Activated CD4-positive, alpha-beta T cell treated with anti-CD3 and anti-CD28 coated beads, Interleukin-2, amount 50 U/mL, for 48 hours (primary cell): ENCODE results near the gene CAVIN2.

ENCODE experiments used
- DNase-seq, 2 experiments: peaks; one replicate each; pipeline ENCODE4 v3.0.0-alpha.2; 2020

Gene CAVIN2

DNA sequence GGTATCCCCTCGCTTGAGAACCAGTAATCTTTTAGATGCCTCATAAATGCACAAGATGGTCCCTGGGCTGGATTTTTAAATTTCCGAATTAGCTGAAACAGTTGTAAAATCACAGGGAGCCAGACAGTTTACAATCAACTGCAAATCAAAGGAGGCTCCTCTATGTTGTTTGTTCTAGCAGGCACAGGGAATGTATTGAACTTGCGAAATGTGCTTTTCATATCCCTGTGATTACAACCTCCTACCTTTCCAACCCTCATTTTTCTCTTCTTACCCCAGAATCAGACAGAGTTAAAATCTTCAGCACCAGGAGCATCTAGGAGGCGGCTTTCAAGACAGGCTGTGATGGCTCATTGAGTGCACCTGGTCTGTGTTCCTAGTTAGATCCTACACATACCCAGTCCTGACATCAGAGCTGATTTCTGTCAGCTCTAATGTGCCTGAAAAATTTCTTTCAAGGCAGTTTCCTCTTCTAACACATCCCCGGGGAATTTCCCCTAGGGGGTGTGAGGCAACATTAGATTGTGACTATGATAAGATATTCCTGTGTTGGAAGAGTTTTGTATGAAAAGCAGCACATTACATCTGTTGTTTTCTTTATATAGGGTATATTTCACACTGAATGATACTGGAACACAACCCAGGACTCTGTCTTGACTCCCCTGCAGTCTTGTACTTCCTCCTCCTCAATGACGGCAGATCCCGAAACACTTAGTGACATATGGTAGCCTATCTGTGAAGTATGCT is 17.9 kb upstream of the CAVIN2 start:
- DNase-seq, result no peak

DNA sequence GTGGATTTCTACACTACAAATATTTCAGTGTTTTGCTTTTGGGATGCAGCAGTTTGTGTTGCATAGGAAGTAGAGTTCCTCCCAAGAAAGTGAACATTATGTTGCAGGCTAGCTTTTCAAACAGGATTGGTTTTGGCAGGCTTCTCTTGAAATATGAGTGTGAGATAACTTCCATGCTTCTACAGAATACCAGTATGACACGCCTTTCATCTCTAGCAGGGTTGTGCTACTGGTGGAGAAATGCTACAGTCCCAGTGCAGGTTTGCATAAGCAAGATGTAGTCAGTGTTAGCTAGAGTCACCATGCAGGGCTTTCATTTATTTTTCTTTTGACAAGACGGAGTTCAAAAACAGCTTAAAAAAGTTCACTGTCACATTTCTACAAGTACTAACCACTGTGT is 17.1 kb upstream of the CAVIN2 start:
- no peak for DNase-seq

DNA sequence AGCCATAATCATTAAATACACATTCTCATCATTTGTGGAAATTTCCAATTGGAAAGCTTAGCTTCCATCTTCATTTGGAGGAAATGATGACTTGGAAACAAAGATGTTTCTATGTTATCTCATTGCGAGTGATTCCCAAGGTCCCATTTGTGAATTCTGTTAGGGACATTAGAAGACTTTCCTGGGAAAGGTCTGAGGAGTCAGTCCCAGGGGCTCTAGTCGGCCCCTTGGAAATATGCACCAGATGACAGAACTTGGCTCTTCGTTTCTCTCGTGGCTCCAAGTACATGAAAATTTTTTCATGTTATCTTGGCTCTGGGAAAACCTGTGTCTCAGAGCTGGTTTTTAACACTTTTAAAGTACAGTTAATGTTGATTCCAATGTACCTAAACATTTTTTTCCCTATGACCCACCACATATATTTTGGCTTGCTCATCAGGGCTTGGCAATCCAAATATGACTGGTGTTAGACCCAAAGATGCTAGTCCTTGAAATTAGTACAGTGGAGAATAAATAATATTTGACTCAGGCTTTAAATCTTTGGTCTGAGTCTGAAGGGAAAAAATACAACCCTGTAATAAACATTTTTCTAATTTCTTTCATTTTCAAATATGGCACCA is 15.4 kb upstream of the CAVIN2 start:
- no peak for DNase-seq

DNA sequence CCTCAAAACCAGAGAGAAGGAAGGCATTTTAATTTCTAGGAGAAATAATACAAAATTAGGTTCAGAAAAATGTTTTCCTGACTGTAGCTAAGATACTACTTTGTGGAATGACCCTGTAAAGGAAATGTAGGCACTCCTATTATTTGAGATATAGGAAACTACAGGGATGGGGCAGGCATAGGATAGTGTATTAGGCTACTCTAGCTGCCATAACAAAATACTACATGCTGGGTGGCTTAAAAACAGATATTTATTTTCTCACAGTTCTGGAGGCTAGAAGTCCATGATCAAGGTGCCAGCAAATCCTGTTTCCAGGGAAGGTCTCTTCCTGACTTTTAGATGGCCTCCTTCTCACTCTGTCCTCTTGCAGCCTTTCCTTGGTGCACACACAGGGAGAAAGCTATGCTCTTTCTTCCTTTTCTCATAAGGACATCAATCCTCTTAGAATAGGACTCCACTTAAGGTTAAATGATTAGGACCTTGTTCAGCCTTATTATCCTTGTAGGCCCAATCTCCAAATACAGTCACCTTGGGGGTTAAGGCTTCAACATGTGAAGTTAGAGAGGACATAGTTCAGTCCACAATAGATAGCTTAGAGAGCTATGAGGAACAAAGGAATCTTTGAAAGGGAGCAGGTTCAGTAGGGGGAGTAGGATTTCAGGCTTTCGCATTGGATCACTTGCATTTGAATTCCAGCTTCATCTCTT is 14.0 kb upstream of the CAVIN2 start:
- DNase-seq, result no peak

DNA sequence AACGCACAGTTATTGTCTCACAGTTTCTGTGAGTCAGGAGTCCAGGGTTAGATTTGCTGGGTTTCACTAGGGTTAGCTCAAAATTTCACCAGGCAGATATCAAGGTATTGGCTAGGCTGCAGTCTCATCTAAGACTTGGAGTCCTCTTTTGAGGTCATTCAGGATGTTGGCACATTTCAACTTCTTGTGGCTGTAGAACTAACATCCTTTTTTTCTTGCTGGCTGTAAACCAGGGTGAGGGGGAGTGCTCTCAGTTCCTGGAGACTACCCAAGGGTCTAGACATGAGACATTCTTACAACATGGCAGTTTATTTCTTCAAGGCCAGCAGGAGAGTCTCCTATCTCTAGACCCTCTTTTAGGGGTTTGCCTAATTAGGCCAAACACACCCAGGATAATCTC is 12.8 kb upstream of the CAVIN2 start:
- DNase-seq, result no peak

DNA sequence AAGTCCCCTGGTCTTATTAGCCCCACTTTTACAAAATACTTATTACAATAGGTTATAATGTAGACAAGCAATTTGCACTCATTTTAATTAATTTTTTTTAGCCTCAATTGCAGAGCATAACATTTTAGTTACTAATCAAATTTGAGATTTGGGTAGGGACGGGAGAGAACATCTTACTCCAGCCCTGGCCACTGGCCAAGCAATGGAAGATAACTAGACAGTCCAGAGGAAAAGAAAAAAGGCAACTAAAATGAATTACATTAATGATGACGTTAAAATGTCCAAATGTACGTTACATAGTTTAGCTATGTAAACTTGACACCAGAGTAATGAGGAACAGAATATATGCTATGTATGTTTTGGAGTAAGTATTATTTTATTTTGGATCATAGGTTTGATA is 11.0 kb upstream of the CAVIN2 start:
- DNase-seq, result no peak

DNA sequence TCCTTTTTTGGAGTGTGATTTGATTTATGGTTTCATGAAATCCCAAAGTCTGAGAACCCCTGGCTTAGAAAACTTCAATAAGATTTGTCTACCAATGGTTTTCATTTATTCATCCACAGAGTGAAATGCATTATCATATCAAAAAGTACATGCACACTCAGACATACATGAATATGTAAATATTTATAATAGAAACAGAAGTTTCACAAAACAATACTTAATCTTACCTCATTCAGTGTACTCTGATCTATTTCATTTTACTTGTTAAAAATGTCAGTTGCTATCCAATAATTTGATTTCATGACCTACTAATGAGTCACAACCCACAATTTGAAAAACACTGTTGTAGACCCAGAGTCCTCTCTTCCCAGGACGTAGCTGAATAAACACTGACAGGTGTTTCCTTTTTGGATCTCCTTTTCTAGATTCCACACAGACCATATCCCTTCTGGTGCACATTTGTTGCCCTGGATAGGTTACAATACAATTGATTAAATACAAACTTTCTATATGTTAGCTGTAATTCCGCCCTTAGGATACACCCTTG is 10.4 kb upstream of the CAVIN2 start:
- DNase-seq, result no peak

DNA sequence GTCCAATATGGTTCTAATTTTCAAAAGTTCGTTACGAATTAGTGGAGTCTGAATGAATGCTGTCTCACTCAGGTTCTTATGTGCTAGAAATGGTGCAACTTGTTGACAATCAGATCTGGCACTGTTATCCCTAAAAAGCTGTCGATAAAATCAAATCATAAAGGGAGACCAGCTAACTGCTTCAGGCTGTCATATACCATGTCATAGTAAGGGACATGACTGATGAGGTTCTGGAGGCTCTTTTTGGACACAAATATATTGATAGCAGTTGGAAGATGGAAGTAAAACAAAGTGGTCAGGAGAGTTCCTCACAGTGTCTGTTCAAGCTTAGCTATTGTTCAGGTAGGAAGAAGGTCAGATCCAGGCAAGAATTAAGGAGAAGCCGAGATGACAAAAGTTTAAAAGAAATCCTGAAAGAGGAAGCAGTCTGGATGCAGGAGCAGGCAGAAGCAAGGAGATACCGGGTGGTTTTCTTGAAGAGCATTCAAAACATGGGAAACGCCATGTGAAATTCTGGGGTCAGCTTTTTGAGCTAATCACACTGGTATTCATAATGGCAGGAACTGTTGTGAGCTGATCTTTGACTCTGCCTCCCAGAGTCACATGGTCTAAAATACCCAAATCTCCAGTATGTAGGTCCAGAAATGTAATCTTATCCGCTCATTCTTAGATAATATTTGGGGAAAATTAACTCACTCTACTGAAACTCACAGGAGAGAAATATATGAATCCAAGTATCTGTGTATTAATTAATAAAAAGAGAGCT is 9.4 kb upstream of the CAVIN2 start:
- no peak for DNase-seq

DNA sequence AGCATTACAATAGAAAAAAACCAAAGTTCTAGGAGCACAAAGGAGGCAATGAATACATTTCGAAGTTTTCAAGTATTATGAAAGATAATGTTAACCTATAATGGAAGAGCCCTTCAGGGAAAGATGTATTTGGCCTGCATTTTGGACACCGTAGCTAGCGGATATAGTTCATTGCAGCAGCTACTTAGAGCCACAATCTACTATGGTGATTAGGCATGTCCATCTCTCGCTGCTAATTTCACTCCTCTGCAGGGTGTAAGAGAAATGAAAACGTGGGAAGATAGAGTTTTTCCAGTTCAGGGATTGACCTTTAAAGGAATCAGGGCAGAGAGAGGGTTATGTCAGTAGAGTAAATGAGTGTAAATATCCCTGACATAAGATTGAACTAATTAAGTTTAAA is 8.5 kb upstream of the CAVIN2 start:
- no peak for DNase-seq

DNA sequence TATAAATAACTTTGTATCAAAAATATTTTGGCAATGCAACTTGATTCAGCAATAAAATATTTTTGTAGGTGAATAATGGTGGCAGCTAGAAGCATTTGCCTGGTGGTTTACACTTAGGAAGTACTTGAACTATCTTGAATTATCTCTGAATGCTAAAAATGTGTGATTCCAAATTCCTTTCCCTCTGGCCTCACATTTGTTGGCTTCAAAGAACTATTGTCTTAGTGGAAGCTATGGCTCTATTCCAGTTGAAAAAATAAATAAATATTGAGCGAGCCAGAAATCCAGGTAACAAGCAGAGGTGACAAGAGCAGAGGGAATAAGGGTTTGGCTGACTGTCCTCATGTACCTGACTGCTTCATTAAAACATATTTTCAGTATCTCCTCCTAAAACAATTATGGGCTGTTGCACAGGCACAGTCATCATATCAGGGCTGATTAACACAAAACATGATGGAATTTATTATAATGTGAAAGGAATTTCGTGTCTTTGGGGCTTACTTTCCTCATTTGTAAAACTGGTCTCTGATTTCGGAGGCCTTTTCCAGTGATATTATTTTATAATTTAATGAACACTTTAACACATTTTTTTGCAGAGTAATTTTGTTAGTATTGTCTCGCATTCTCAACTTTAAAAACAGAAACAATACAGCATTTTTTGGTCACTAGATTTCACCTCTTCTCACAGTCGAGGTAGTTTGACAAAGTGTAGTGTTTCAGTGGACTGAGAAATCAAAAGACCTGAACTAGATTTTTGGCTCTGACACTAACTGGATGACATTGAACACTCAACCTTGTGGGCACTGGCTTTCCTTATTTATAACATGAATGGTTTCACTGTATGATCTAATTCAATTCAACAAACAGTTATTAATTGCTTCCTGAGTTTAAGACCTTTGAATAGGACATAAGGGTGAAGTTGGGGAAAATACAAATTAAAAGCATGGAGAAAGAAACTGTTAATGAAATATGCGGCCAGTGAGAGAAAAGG is 7.8 kb upstream of the CAVIN2 start:
- DNase-seq, result no peak

DNA sequence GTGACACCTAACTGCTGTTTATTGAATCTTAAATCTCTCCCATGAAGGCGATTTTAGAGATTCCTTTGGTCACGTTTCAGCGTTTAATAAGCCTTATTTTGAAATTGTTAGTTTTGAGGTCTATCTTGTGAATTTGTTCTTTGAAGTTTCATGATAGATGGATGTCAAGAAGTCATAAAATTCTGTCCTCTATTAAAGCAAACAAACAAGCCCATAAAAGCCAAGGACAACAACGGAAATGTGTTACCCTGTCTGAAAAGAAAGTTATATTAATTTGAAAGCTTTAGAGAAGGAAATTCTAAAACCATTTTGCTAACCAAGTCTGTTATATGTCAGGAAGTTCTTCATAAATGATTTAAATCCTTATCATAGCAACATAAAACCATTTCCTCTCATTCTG is 7.0 kb upstream of the CAVIN2 start:
- no peak for DNase-seq

DNA sequence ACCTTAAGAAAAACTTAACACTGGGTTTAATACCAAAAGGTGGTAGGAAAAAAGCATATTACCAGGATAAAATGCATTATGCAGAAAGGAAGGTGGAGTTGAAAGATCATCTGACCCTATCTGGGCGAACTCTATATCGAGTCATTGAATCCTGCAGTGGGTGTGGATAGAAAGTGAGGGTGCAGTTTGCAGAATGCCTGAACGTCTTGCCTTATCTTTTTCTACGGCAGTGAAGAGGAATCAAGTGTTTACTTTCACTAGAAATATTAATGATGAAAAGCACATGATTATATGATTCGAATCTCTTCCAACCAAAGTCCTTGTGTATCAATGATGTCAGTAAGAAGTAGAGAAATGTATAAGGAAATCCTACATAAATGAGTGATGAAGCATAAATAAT is 4.3 kb upstream of the CAVIN2 start:
- DNase-seq, result no peak

DNA sequence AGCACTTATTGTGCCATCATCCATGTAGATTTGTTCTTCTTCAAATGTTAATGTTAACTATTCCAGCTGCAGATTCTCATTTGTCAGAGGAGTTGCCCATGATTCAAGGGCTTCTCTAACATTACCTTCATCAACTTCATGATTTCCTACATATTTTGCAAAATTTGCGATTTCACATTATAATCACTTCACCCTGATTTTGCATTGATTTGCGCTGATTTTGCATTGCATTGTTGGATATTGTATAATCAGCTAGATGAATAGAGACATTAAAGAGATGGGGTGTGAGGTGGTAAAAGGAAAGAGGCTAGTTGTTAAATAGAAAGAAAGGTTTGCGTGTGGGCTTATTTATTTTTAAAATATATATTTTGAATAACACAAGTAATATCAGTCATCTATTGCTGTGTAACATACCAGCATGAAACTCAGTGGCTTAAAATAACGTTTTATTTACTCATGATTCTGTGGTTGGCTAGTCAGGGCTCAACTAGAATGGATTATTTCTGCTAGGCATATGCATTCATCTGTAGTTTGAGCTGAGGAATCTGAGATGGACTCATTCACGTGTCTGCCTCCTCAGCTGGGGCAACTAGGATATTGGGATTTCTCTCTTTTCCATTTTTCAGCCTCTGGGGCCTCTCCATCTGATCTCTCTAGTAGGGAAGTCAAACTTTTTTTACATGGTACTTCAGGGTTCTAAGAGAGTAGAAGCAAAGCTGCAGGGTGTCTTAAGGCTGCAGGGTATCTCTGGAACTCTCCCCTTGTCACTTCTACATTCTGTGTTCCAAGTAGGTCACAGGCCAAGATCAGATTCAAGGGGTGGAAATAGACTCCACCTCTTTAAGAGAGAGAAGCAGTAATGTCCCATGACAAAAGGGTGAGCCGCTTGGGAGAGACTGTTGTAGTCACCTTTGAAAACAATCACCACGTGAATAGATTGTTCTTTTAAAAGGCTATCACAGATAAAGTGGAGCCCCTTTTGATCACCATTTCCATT is 2.2 kb upstream of the CAVIN2 start:
- DNase-seq, result no peak

DNA sequence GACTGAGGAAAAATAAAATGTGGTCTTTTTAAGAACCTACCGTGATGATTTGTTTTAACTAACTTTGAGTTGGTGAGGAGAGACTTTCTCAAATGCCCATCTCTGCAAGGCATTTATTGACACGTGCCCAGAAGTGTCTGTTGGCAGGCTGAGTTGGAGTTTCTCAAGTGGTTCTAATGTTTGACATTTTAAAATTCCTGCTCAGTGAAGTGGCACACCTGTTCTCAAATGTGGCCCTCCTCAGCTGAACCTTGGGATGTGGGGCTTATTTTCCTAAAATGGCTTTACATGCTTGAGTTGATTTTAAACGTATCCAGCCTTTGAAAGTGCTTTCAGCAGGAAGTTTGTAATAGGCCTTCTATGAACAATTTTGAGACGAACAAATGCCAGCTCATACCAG is 876 bp upstream of the CAVIN2 start:
- no peak for DNase-seq

DNA sequence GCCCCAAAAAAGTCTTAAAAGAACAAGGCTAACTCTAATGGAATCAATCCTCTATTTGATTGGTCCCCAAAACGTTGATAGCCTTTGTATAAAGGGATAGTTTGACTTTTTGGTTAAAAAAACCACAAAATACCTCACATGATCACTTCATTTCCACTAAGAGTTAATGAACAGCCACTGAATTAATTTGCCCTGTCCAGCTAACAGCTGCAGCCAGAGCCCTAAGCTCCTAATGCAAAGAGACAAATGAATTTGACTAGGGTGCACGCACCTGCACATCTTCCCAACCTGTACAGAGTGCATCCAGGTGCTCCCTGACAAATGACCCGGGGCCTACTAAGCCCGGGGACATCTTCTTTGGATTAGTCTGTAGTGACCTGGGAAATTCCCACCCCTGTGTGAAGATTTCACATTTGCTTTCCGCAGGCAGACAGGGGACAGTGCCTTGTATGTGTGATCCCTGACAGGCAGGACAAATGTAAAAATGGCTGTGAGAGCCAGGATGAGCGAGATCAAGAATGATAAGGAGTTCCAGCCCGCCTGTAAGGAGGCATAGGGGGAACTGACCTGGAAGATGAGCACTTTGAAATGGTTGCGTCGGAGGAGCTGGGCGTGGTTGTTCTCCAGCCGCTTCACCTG is 893 bp downstream of the CAVIN2 start:
- DNase-seq, result no peak

DNA sequence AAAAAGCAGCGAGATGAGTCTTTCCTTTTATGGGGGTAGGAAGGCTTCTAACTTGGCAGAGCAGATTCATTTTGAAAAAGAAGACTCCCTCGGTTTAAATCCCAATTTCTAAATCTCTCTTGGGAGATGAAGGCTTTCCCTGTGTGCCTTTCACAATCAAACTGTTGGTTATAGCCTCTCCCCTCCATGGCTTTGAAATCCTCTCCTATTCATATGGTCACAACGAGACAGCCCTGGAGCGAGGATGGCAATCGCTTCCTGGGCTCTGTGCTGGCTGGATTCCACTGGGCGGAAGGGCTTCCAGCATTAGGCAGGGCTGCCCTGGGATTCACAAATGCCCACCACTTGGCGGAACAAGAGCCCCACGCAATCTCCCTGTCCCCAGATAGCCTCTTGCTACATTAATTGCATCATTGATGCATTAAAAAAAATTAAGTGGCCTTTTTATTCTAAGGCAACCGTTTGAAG is 1.6 kb downstream of the CAVIN2 start:
- no peak for DNase-seq

DNA sequence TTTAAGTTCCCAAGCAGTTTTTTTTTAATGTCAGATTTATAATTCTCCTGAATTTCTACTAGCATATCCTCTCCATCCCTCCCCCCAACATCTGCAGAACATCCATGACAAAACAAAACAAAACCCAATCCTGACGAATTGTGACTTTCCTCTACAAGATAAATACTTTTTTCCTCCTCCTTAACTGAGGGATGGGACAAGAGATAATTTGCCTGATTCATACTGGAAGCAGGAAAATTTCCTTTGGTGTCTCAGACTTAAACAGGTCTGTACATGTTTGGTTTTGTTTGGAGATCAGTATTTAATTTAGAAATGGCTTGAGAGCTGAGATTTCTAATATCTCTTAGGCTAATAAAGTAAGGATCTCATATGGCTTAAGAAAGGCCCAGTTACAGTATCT is 2.2 kb downstream of the CAVIN2 start:
- no peak for DNase-seq

DNA sequence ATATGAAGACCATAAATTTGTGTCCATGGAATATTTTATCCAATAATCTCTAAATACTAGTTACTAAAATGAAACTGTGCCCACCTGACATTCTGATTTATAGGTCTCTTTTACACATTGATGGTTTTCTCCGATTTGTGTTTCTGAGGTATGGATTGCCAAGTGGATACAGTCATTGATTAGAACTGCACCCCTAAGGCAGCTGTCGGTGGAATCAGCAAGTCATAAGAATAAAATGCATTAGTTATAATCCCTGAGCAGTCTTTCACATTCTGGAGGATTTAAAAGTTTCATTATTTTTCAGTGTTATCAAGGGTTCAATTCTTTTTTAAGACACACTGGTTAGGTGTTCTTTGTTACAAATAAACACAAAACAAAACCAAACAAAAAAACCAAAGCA is 6.0 kb downstream of the CAVIN2 start:
- no peak for DNase-seq

DNA sequence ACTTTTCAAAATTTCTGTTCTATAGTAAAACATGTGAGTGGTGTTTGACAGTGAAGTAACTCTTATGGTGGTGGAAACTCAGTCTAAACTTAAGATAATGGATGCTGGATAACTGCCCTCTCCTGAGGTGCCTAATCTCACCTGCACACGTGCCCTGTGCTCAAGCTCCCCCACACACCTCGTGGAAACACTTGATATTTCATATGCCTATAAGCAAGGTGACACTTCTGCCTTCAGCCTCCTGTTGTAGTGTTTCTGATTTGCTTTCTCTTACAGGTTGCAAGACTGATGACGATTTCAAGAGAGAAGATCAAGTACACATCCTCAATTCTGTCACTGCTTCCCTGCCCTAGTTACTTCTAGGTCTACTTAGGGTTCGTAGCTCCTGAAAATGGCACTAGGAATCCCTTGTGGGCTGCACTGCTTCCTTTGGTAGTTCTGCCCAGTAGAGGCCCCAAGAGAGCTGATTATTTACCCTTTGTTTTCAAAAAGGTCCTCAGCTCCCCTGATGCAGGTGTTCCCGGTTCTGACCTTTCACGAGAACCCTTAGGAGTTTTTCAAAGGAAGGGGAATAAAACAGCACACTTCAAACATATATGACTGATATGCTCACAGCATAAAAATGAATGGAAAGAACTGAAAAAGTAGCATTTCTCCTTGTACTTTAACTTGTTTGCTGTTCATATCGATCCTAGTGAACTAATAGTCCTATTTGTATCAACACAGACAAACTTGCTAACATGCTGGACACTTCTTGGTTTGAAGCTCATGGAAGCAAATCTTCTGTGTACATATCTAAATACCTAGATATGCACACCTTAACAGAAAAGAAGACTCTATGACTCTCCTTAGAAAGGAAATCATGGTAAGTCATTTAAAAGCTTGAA is 6.7 kb downstream of the CAVIN2 start:
- DNase-seq, result no peak
